ENCODE data around the gene DCANP1. TPM values are rescaled to one million over a fixed set of nuclear protein-coding genes. Genes with fewer than 3 reads are reported as not detected.

DCANP1 gene
- total and polyA plus RNA-seq, 2 of the 13 experiments (the other 11 are each of a cell fraction or from before 2014, with no cell fraction given): not detected

GRCh38 chr5:135457424-135458071 is 10.4 kb upstream of the DCANP1 start (continued):
- TF ChIP-seq ZBTB49 (CRISPR knock-in tag; IDR thresholded peaks at IDR 0.05; ENCODE audit: borderline replicate concordance) (no peak), ATF7 (IDR thresholded peaks at IDR 0.05) (no peak), ATF7 (CRISPR knock-in tag; IDR thresholded peaks at IDR 0.05) (no peak), ATF4 (CRISPR knock-in tag; IDR thresholded peaks at IDR 0.05) (no peak), YEATS2 (CRISPR knock-in tag; IDR thresholded peaks at IDR 0.05; ENCODE audit: borderline replicate concordance) (no peak), TBX3 (IDR thresholded peaks at IDR 0.05; ENCODE audit: borderline replicate concordance) (no peak), ZNF496 (CRISPR knock-in tag; IDR thresholded peaks at IDR 0.05; ENCODE audit: insufficient replicate concordance) (no peak), ZFP90 (CRISPR knock-in tag; IDR thresholded peaks at IDR 0.05; ENCODE audit: borderline replicate concordance) (no peak), HNRNPH1 (optimal IDR thresholded peaks at IDR 0.05; ENCODE audit: low read depth, low read length) (no peak), JUND (CRISPR knock-in tag; IDR thresholded peaks at IDR 0.05) (no peak), MATR3 (CRISPR knock-in tag; IDR thresholded peaks at IDR 0.05) (no peak), TCF7L2 (IDR thresholded peaks at IDR 0.05; ENCODE audit: low read depth, low read length) (no peak), MYC (CRISPR knock-in tag; IDR thresholded peaks at IDR 0.05; ENCODE audit: borderline replicate concordance) (peak; percentile 23; the same call in 1 of the 2 replicates), SALL2 (CRISPR knock-in tag; IDR thresholded peaks at IDR 0.05) (no peak), KAT2B (IDR thresholded peaks at IDR 0.05; ENCODE audit: borderline replicate concordance, low read depth, low read length) (no peak), HCFC1 (IDR thresholded peaks at IDR 0.05; ENCODE audit: low read depth, low read length) (no peak), SMARCC2 (IDR thresholded peaks at IDR 0.05) (no peak), ZNF660 (CRISPR knock-in tag; IDR thresholded peaks at IDR 0.05; ENCODE audit: borderline replicate concordance, low read depth) (no peak), SAP130 (CRISPR knock-in tag; IDR thresholded peaks at IDR 0.05; ENCODE audit: low read depth) (no peak)
- TF ChIP-seq, protein P1, sequence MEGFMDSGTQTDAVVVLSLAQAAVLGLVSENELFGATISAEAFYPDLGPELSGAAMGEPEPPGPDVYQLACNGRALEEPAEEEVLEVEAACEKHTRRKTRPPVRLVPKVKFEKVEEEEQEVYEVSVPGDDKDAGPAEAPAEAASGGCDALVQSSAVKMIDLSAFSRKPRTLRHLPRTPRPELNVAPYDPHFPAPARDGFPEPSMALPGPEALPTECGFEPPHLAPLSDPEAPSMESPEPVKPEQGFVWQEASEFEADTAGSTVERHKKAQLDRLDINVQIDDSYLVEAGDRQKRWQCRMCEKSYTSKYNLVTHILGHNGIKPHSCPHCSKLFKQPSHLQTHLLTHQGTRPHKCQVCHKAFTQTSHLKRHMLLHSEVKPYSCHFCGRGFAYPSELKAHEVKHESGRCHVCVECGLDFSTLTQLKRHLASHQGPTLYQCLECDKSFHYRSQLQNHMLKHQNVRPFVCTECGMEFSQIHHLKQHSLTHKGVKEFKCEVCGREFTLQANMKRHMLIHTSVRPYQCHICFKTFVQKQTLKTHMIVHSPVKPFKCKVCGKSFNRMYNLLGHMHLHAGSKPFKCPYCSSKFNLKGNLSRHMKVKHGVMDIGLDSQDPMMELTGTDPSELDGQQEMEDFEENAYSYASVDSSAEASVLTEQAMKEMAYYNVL (CRISPR knock-in tag; IDR thresholded peaks at IDR 0.05; ENCODE audit: borderline replicate concordance): no peak
- TF ChIP-seq, protein P2, sequence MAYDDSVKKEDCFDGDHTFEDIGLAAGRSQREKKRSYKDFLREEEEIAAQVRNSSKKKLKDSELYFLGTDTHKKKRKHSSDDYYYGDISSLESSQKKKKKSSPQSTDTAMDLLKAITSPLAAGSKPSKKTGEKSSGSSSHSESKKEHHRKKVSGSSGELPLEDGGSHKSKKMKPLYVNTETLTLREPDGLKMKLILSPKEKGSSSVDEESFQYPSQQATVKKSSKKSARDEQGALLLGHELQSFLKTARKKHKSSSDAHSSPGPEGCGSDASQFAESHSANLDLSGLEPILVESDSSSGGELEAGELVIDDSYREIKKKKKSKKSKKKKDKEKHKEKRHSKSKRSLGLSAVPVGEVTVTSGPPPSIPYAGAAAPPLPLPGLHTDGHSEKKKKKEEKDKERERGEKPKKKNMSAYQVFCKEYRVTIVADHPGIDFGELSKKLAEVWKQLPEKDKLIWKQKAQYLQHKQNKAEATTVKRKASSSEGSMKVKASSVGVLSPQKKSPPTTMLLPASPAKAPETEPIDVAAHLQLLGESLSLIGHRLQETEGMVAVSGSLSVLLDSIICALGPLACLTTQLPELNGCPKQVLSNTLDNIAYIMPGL (CRISPR knock-in tag; IDR thresholded peaks at IDR 0.05; ENCODE audit: borderline replicate concordance in 1 of 2, low read depth in 1 of 2): 0 out of 4 replicates have a peak, but pooled peaks of 1 of the 2 experiments have one; percentile 26
- TF ChIP-seq, protein P3, sequence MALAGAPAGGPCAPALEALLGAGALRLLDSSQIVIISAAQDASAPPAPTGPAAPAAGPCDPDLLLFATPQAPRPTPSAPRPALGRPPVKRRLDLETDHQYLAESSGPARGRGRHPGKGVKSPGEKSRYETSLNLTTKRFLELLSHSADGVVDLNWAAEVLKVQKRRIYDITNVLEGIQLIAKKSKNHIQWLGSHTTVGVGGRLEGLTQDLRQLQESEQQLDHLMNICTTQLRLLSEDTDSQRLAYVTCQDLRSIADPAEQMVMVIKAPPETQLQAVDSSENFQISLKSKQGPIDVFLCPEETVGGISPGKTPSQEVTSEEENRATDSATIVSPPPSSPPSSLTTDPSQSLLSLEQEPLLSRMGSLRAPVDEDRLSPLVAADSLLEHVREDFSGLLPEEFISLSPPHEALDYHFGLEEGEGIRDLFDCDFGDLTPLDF (CRISPR knock-in tag; IDR thresholded peaks at IDR 0.05): no peak

Data from HepG2 (cell line).